Measurements from ENCODE around the gene ZGLP1.
A peak's percentile ranks its signal among the peaks of the same experiment; 100 is the strongest.
"Not testable (repeated sequence)": the region's sequence is repeated elsewhere in the genome, so short reads cannot be mapped to it uniquely, and the experiment has no call there.

Gene ZGLP1

GRCh38 chr19:10284065-10284959 is 25.3 kb downstream of the ZGLP1 start:
- H3K36me3 Mint-ChIP-seq (ENCODE audit: low read depth) = peaks cover 73% of the 10 kb centered on the region
- H3K9me3 Mint-ChIP-seq = no peaks in the 10 kb centered on the region
- intact Hi-C loops (cut with micrococcal nuclease) = no loop called here
- peaks cover 75% of the 10 kb centered on the region for H3K4me1 Mint-ChIP-seq (ENCODE audit: low read depth)
- H3K27ac Mint-ChIP-seq = peak overlapping the region; percentile 81
- H3K27me3 Mint-ChIP-seq = peaks cover 6% of the 10 kb centered on the region
- H3K4me3 Mint-ChIP-seq = no peak overlapping the region

GRCh38 chr19:10283301-10284064 is 26.1 kb downstream of the ZGLP1 start:
- Mint-ChIP-seq H3K27ac (no peak overlapping the region), H3K36me3 (ENCODE audit: low read depth) (peaks cover 81% of the 10 kb centered on the region), H3K27me3 (no peaks in the 10 kb centered on the region), H3K4me3 (no peak overlapping the region), H3K9me3 (no peaks in the 10 kb centered on the region), H3K4me1 (ENCODE audit: low read depth) (peaks cover 75% of the 10 kb centered on the region)
- intact Hi-C loops (cut with micrococcal nuclease) = no loop called here

GRCh38 chr19:10282043-10282442 is 27.6 kb downstream of the ZGLP1 start:
- peaks cover 95% of the 10 kb centered on the region for H3K36me3 Mint-ChIP-seq (ENCODE audit: low read depth)
- peaks cover 74% of the 10 kb centered on the region for H3K4me1 Mint-ChIP-seq (ENCODE audit: low read depth)
- H3K9me3 Mint-ChIP-seq; intact Hi-C loops (cut with micrococcal nuclease); H3K27ac Mint-ChIP-seq; H3K27me3 Mint-ChIP-seq; H3K4me3 Mint-ChIP-seq: not testable (repeated sequence)

GRCh38 chr19:10279737-10280442 is 29.7 kb downstream of the ZGLP1 start:
- Mint-ChIP-seq H3K4me1 (ENCODE audit: low read depth) (peaks cover 69% of the 10 kb centered on the region), H3K27me3 (no peaks in the 10 kb centered on the region), H3K36me3 (ENCODE audit: low read depth) (peaks cover 100% of the 10 kb centered on the region), H3K4me3 (no peak overlapping the region), H3K27ac (peak overlapping the region; percentile 68), H3K9me3 (no peaks in the 10 kb centered on the region)
- intact Hi-C loops (cut with micrococcal nuclease) = no loop called here

GRCh38 chr19:10278935-10279334 is 30.7 kb downstream of the ZGLP1 start:
- Mint-ChIP-seq H3K27ac (peak overlapping the region; percentile 43), H3K36me3 (ENCODE audit: low read depth) (peaks cover 100% of the 10 kb centered on the region), H3K4me3 (peak overlapping the region; percentile 17), H3K9me3 (no peaks in the 10 kb centered on the region), H3K27me3 (no peaks in the 10 kb centered on the region), H3K4me1 (ENCODE audit: low read depth) (peaks cover 69% of the 10 kb centered on the region)
- intact Hi-C loops (cut with micrococcal nuclease) = no loop called here

- Mint-ChIP-seq H3K4me1 (ENCODE audit: low read depth) (peaks cover 63% of the 10 kb centered on the region), H3K4me3 (peak overlapping the region; percentile 37), H3K27ac (peak overlapping the region; percentile 53), H3K27me3 (no peaks in the 10 kb centered on the region), H3K36me3 (ENCODE audit: low read depth) (peaks cover 100% of the 10 kb centered on the region), H3K9me3 (no peaks in the 10 kb centered on the region)
- intact Hi-C loops (cut with micrococcal nuclease) = no loop called here
Measured at GRCh38 chr19:10277795-10278589, 31.6 kb downstream of the ZGLP1 start.

GRCh38 chr19:10274589-10274988 is 35.0 kb downstream of the ZGLP1 start:
- intact Hi-C loops (cut with micrococcal nuclease) = no loop called here
- peak overlapping the region; percentile 94 for H3K4me3 Mint-ChIP-seq
- peaks cover 94% of the 10 kb centered on the region for H3K36me3 Mint-ChIP-seq (ENCODE audit: low read depth)
- peak overlapping the region; percentile 74 for H3K27ac Mint-ChIP-seq
- H3K27me3 Mint-ChIP-seq = no peaks in the 10 kb centered on the region
- peaks cover 61% of the 10 kb centered on the region for H3K4me1 Mint-ChIP-seq (ENCODE audit: low read depth)
- H3K9me3 Mint-ChIP-seq = no peaks in the 10 kb centered on the region

GRCh38 chr19:10271543-10272086 is 38.0 kb downstream of the ZGLP1 start:
- Mint-ChIP-seq H3K4me1 (ENCODE audit: low read depth) (peaks cover 59% of the 10 kb centered on the region), H3K27me3 (no peaks in the 10 kb centered on the region), H3K9me3 (no peaks in the 10 kb centered on the region), H3K27ac (peak overlapping the region; percentile 98), H3K4me3 (peak overlapping the region; percentile 94), H3K36me3 (ENCODE audit: low read depth) (peaks cover 64% of the 10 kb centered on the region)
- intact Hi-C loops (cut with micrococcal nuclease) = no loop called here

GRCh38 chr19:10270616-10271394 is 38.8 kb downstream of the ZGLP1 start, which contains the start of gene ICAM1:
Gene ICAM1 (plus strand): TSS chr19:10271120. CDS start chr19:10271160, 40 bp downstream.
- Mint-ChIP-seq H3K27ac (peak within 1 kb of the TSS; percentile 98), H3K27me3 (no peaks in the 10 kb centered on the region), H3K4me1 (ENCODE audit: low read depth) (peaks cover 58% of the 10 kb centered on the region), H3K4me3 (peak within 1 kb of the TSS; percentile 94), H3K9me3 (no peaks in the 10 kb centered on the region), H3K36me3 (ENCODE audit: low read depth) (peaks cover 56% of the 10 kb centered on the region)
- intact Hi-C loops (cut with micrococcal nuclease) = no loop called here

- Mint-ChIP-seq H3K27me3 (no peaks in the 10 kb centered on the region), H3K4me1 (ENCODE audit: low read depth) (peaks cover 60% of the 10 kb centered on the region), H3K4me3 (peak overlapping the region; percentile 94)
Measured at GRCh38 chr19:10270180-10270615, 39.4 kb downstream of the ZGLP1 start.

GRCh38 chr19:10269333-10270179 is 40.1 kb downstream of the ZGLP1 start:
- peak overlapping the region; percentile 94 for H3K4me3 Mint-ChIP-seq
- peak overlapping the region; percentile 98 for H3K27ac Mint-ChIP-seq
- H3K36me3 Mint-ChIP-seq (ENCODE audit: low read depth) = peaks cover 44% of the 10 kb centered on the region
- peaks cover 56% of the 10 kb centered on the region for H3K4me1 Mint-ChIP-seq (ENCODE audit: low read depth)
- H3K9me3 Mint-ChIP-seq = no peaks in the 10 kb centered on the region
- intact Hi-C loops (cut with micrococcal nuclease) = loop anchor here (1.0 kb wide), 1 partner anchor 120 kb away; no protein-coding TSS in a partner anchor
- H3K27me3 Mint-ChIP-seq = no peaks in the 10 kb centered on the region

More at GRCh38 chr19:10270180-10270615, 39.4 kb downstream of the ZGLP1 start:
- Mint-ChIP-seq H3K27ac (peak overlapping the region; percentile 98), H3K36me3 (ENCODE audit: low read depth) (peaks cover 50% of the 10 kb centered on the region), H3K9me3 (no peaks in the 10 kb centered on the region)
- intact Hi-C loops (cut with micrococcal nuclease) = no loop called here
